SU-DHL-6 (cell line): Measurements from ENCODE around the gene DEPDC5.
"Not testable (repeated sequence)": the region's sequence is repeated elsewhere in the genome, so short reads cannot be mapped to it uniquely, and the experiment has no call there.

Source experiments
- H2AFZ ChIP-seq: fragments of 200-600 bp; sonication (generic); 2 replicates; pipeline ENCODE4 v1.6.1; 2014; ENCODE audit warnings: low read depth, mild to moderate bottlenecking, moderate library complexity, mixed read lengths, antibody characterized with exemption, low read length; ENCODE audit not compliant: severe bottlenecking
- H3F3A ChIP-seq: fragments of 200-600 bp; shearing (Covaris generic); 2 replicates; pipeline ENCODE4 v1.6.0; 2016; ENCODE audit warnings: antibody characterized with exemption, mild to moderate bottlenecking; ENCODE audit not compliant: insufficient read depth
- H3K27ac ChIP-seq: fragments of 200-600 bp; sonication (generic); 2 replicates; pipeline ENCODE4 v1.5.1; 2016; ENCODE audit warnings: low read depth, mild to moderate bottlenecking, low read length, moderate library complexity, mixed read lengths
- H3K27me3 ChIP-seq: fragments of 200-600 bp; sonication (generic), shearing (Covaris generic); 2 replicates; pipeline ENCODE4 v1.6.0; 2014; ENCODE audit warnings: mild to moderate bottlenecking, low read length
- H3K36me3 ChIP-seq: fragments of 200-600 bp; sonication (generic); 2 replicates; pipeline ENCODE4 v1.6.1; 2014; ENCODE audit warnings: mild to moderate bottlenecking, low read length, mixed read lengths
- H3K4me2 ChIP-seq: fragments of 300-600, 200-600 bp; shearing (Covaris generic), sonication (generic); 2 replicates; pipeline ENCODE4 v1.6.0; 2014; ENCODE audit warnings: low read length, low read depth, mild to moderate bottlenecking; ENCODE audit not compliant: poor library complexity, severe bottlenecking
- H3K4me3 ChIP-seq: fragments of 200-600 bp; sonication (generic); 2 replicates; pipeline ENCODE4 v1.5.1; 2014; ENCODE audit warnings: antibody characterized with exemption, low read length, mild to moderate bottlenecking, mixed read lengths; ENCODE audit not compliant: insufficient read depth, poor library complexity, severe bottlenecking
- H3K79me2 ChIP-seq: fragments of 200-600 bp; sonication (generic); 2 replicates; pipeline ENCODE4 v1.6.1; 2014; ENCODE audit warnings: mild to moderate bottlenecking, low read length, moderate library complexity; ENCODE audit not compliant: insufficient read depth
- H3K9ac ChIP-seq: fragments of 200-600 bp; sonication (generic); 2 replicates; pipeline ENCODE4 v1.7.0; 2014; ENCODE audit warnings: mild to moderate bottlenecking, low read length
- H3K9me2 ChIP-seq: fragments of 200-600 bp; sonication (generic); replicated peaks from 2 replicates; pipeline ENCODE4 v1.6.1; 2014; ENCODE audit warnings: low read length; ENCODE audit not compliant: insufficient read depth
- H3K9me3 ChIP-seq: fragments of 200-600 bp; sonication (generic); 2 replicates; pipeline ENCODE4 v1.6.1; 2014; ENCODE audit warnings: low read length, mixed read lengths; ENCODE audit not compliant: insufficient read depth
- H4K20me1 ChIP-seq: fragments of 200-600 bp; sonication (generic); 2 replicates; pipeline ENCODE4 v1.6.1; 2014; ENCODE audit warnings: low read depth, mild to moderate bottlenecking, antibody characterized with exemption, low read length, moderate library complexity, mixed read lengths
- EZH2phosphoT487 ChIP-seq: fragments of 200-600 bp; sonication (generic), shearing (Covaris generic); conservative IDR thresholded peaks from 2 replicates; pipeline ENCODE4 v1.6.1; 2018; ENCODE audit warnings: mild to moderate bottlenecking, antibody characterized with exemption, low read length, moderate library complexity, mixed read lengths
- TF ChIP-seq, protein P1 (sequence below): fragments of 200-600 bp; sonication (generic); IDR thresholded peaks from one replicate; pipeline ENCODE4 v1.5.1; 2017; ENCODE audit warnings: antibody characterized with exemption, mild to moderate bottlenecking, low read length, moderate library complexity; ENCODE audit not compliant: insufficient read depth, poor library complexity, severe bottlenecking

DEPDC5 gene

GRCh38 chr22:31814942-31815341 is 61.1 kb downstream of the DEPDC5 start:
- Histone ChIP-seq H3K79me2 (no peaks in the 10 kb centered on the region), H3K9me3 (no peaks in the 10 kb centered on the region), H3K9ac (no peak overlapping the region), H3K4me3 (no peak overlapping the region), H3K36me3 (peaks cover 22% of the 10 kb centered on the region; the same call in 1 of the 2 replicates), H3K4me2 (no peak overlapping the region), H3K9me2 (no peaks in the 10 kb centered on the region), H4K20me1 (no peaks in the 10 kb centered on the region), H2AFZ (no peak overlapping the region), H3K27ac (no peak overlapping the region), H3F3A (no peaks in the 10 kb centered on the region; the same call in 1 of the 2 replicates), H3K27me3 (no peaks in the 10 kb centered on the region)
- TF ChIP-seq EZH2phosphoT487: no peak
- TF ChIP-seq, protein P1, sequence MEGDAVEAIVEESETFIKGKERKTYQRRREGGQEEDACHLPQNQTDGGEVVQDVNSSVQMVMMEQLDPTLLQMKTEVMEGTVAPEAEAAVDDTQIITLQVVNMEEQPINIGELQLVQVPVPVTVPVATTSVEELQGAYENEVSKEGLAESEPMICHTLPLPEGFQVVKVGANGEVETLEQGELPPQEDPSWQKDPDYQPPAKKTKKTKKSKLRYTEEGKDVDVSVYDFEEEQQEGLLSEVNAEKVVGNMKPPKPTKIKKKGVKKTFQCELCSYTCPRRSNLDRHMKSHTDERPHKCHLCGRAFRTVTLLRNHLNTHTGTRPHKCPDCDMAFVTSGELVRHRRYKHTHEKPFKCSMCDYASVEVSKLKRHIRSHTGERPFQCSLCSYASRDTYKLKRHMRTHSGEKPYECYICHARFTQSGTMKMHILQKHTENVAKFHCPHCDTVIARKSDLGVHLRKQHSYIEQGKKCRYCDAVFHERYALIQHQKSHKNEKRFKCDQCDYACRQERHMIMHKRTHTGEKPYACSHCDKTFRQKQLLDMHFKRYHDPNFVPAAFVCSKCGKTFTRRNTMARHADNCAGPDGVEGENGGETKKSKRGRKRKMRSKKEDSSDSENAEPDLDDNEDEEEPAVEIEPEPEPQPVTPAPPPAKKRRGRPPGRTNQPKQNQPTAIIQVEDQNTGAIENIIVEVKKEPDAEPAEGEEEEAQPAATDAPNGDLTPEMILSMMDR: no peak

GRCh38 chr22:31815383-31815814 is 61.6 kb downstream of the DEPDC5 start:
- peaks cover 23% of the 10 kb centered on the region; the same call in 1 of the 2 replicates for H3K36me3 ChIP-seq
- not testable (repeated sequence) for H3K4me2 ChIP-seq, H3K27me3 ChIP-seq, H3K79me2 ChIP-seq, H3F3A ChIP-seq, H3K9ac ChIP-seq, H2AFZ ChIP-seq, H3K27ac ChIP-seq, H4K20me1 ChIP-seq, H3K9me3 ChIP-seq, H3K4me3 ChIP-seq, H3K9me2 ChIP-seq

DNA sequence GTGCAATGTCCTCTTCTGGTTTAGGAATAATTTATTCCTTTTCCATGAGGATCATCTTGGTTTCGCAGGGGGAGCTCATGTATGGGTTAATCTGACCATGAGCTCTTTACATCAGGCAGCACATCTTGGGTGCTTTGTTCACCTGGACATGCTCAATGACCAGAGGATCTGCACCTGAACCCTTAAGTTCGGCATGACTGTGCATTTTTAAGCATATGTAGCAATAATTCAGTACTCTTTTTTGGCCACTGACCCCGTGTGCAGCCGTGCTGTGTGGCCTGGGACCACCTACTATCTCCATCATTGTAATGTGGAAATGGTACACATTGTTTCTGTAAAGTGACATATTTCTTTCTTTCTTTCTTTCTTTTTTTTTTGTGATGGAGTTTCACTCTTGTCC is 62.9 kb downstream of the DEPDC5 start:
- Histone ChIP-seq H3K27ac (no peak overlapping the region), H3K9me3 (no peaks in the 10 kb centered on the region), H3K79me2 (no peaks in the 10 kb centered on the region), H3K36me3 (peaks cover 26% of the 10 kb centered on the region; the same call in 1 of the 2 replicates), H3K27me3 (no peaks in the 10 kb centered on the region), H3K4me3 (no peak overlapping the region), H2AFZ (no peak overlapping the region), H3K9me2 (no peaks in the 10 kb centered on the region), H3K9ac (no peak overlapping the region), H3K4me2 (no peak overlapping the region), H3F3A (no peaks in the 10 kb centered on the region; the same call in 1 of the 2 replicates), H4K20me1 (no peaks in the 10 kb centered on the region)
- no peak for TF ChIP-seq EZH2phosphoT487
- TF ChIP-seq, protein P1: no peak

GRCh38 chr22:31818481-31819392 is 64.9 kb downstream of the DEPDC5 start:
- Histone ChIP-seq H3K36me3 (peaks cover 25% of the 10 kb centered on the region; the same call in 1 of the 2 replicates), H3K4me3 (no peak overlapping the region), H3K79me2 (no peaks in the 10 kb centered on the region), H3K9me2 (no peaks in the 10 kb centered on the region), H3K27ac (no peak overlapping the region), H3K9me3 (no peaks in the 10 kb centered on the region), H3K27me3 (no peaks in the 10 kb centered on the region), H2AFZ (no peak overlapping the region), H3F3A (no peaks in the 10 kb centered on the region; the same call in 1 of the 2 replicates), H3K9ac (no peak overlapping the region), H3K4me2 (no peak overlapping the region), H4K20me1 (no peaks in the 10 kb centered on the region)
- no peak for TF ChIP-seq EZH2phosphoT487
- TF ChIP-seq, protein P1: no peak
